Adrenal gland (tissue), 5 donors: Measurements from ENCODE around the gene DNASE2.

Experiments
- CTCF ChIP-seq, 6 experiments: fragments of 450-650 bp in 4 of 6; fragments of 200-600 bp in 2 of 6; sonication (generic) in 1 of 6; IDR thresholded peaks; 1 replicate in 5 of 6; 2 replicates in 1 of 6; pipeline versions ENCODE4 v1.5.1 to v1.8.0; 2016 to 2021; ENCODE audit warnings: antibody characterized with exemption in 6 of 6, mild to moderate bottlenecking in 2 of 6, moderate library complexity in 1 of 6
- POLR2A ChIP-seq, 2 donors: fragments of 450-650 bp; IDR thresholded peaks; one replicate each; pipeline ENCODE4 v1.6.1; 2017; ENCODE audit warnings: antibody characterized with exemption in 2 of 2, mild to moderate bottlenecking in 2 of 2, moderate library complexity in 1 of 2
- donor health status: DM: no; HTN: no; CAD: no.

GRCh38 chr19:12872941-12873890, 8.0 kb downstream of the DNASE2 start:
- TF ChIP-seq POLR2A (IDR thresholded peaks at IDR 0.05): peak in 1 of 2 donors; percentile 65
- no peak for TF ChIP-seq CTCF (IDR thresholded peaks at IDR 0.05)
